Stimulated activated CD4-positive, alpha-beta T cell treated with anti-CD3 and anti-CD28 coated beads, TNF-alpha, amount 100 ng/mL, for 1 hour (primary cell): ENCODE results near the gene PPP4C.
"Not testable (repeated sequence)": the region's sequence is repeated elsewhere in the genome, so short reads cannot be mapped to it uniquely, and the experiment has no call there.

ENCODE experiments used
- DNase-seq, 3 donors: peaks; one replicate each; pipeline ENCODE4 v3.0.0-alpha.2; 2020; ENCODE audit warnings: low read depth in 3 of 3, low spot score in 1 of 3

The PPP4C gene

GRCh38 chr16:30122604-30123160, 46.9 kb downstream of the PPP4C start:
- DNase-seq, result no peak

DNA sequence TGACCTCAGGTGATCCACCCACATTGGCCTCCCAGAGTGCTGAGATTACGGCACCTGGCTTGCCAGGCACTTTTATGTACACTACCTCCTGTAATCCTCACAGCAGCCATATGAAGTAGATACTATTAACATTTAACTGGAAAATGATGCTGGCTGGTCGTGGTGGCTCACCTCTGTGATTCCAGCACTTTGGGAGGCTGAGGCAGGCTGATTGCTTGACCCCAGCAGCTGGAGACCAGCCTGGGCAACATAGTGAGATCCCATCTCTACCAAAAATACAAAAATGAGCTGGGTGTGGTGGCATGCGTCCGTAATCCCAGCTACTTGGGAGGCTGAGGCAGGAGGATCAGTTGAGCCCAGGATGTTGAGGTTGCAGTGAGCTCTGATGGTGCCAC, 49.2 kb downstream of the PPP4C start:
- DNase-seq, result no peak

DNA sequence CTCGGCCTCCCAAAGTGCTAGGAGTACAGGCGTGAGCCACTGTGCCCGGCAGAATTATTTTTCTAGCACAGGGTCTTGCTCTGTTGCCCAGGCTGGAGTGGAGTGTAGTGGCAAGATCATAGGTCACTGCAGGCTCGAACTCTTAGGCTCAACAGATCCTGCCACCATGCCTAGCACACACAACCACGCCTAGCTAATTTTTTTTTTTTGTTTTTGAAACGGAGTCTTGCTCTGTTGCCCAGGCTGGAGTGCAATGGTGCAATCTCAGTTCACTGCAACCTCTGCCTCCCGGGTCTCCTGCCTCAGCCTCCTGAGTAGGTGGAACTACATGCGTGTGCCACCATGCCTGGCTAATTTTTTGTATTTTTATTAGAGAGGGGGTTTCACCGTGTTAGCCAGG, 49.9 kb downstream of the PPP4C start:
- not testable (repeated sequence) for DNase-seq

- no peak for DNase-seq
Measured at GRCh38 chr16:30127993-30128392, 52.2 kb downstream of the PPP4C start.

GRCh38 chr16:30131869-30132475, 56.2 kb downstream of the PPP4C start:
- no peak for DNase-seq

- no peak for DNase-seq
Measured at GRCh38 chr16:30132591-30132990, 56.8 kb downstream of the PPP4C start.
